SU-DHL-6 (cell line): ENCODE results near the gene OPN3.

Experiments used
- H2AFZ ChIP-seq: fragments of 200-600 bp; sonication (generic); 2 replicates; pipeline ENCODE4 v1.6.1; 2014; ENCODE audit warnings: low read depth, mild to moderate bottlenecking, moderate library complexity, mixed read lengths, antibody characterized with exemption, low read length; ENCODE audit not compliant: severe bottlenecking
- H3F3A ChIP-seq: fragments of 200-600 bp; shearing (Covaris generic); 2 replicates; pipeline ENCODE4 v1.6.0; 2016; ENCODE audit warnings: antibody characterized with exemption, mild to moderate bottlenecking; ENCODE audit not compliant: insufficient read depth
- H3K27ac ChIP-seq: fragments of 200-600 bp; sonication (generic); 2 replicates; pipeline ENCODE4 v1.5.1; 2016; ENCODE audit warnings: low read depth, mild to moderate bottlenecking, low read length, moderate library complexity, mixed read lengths
- H3K27me3 ChIP-seq: fragments of 200-600 bp; sonication (generic), shearing (Covaris generic); 2 replicates; pipeline ENCODE4 v1.6.0; 2014; ENCODE audit warnings: mild to moderate bottlenecking, low read length
- H3K36me3 ChIP-seq: fragments of 200-600 bp; sonication (generic); 2 replicates; pipeline ENCODE4 v1.6.1; 2014; ENCODE audit warnings: mild to moderate bottlenecking, low read length, mixed read lengths
- H3K4me2 ChIP-seq: fragments of 300-600, 200-600 bp; shearing (Covaris generic), sonication (generic); 2 replicates; pipeline ENCODE4 v1.6.0; 2014; ENCODE audit warnings: low read length, low read depth, mild to moderate bottlenecking; ENCODE audit not compliant: poor library complexity, severe bottlenecking
- H3K4me3 ChIP-seq: fragments of 200-600 bp; sonication (generic); 2 replicates; pipeline ENCODE4 v1.5.1; 2014; ENCODE audit warnings: antibody characterized with exemption, low read length, mild to moderate bottlenecking, mixed read lengths; ENCODE audit not compliant: insufficient read depth, poor library complexity, severe bottlenecking
- H3K79me2 ChIP-seq: fragments of 200-600 bp; sonication (generic); 2 replicates; pipeline ENCODE4 v1.6.1; 2014; ENCODE audit warnings: mild to moderate bottlenecking, low read length, moderate library complexity; ENCODE audit not compliant: insufficient read depth
- H3K9ac ChIP-seq: fragments of 200-600 bp; sonication (generic); 2 replicates; pipeline ENCODE4 v1.7.0; 2014; ENCODE audit warnings: mild to moderate bottlenecking, low read length
- H3K9me2 ChIP-seq: fragments of 200-600 bp; sonication (generic); replicated peaks from 2 replicates; pipeline ENCODE4 v1.6.1; 2014; ENCODE audit warnings: low read length; ENCODE audit not compliant: insufficient read depth
- H3K9me3 ChIP-seq: fragments of 200-600 bp; sonication (generic); 2 replicates; pipeline ENCODE4 v1.6.1; 2014; ENCODE audit warnings: low read length, mixed read lengths; ENCODE audit not compliant: insufficient read depth
- H4K20me1 ChIP-seq: fragments of 200-600 bp; sonication (generic); 2 replicates; pipeline ENCODE4 v1.6.1; 2014; ENCODE audit warnings: low read depth, mild to moderate bottlenecking, antibody characterized with exemption, low read length, moderate library complexity, mixed read lengths
- CTCF ChIP-seq: fragments of 200-600 bp; sonication (generic); IDR thresholded peaks from one replicate; pipeline ENCODE4 v1.5.1; 2017; ENCODE audit warnings: antibody characterized with exemption, mild to moderate bottlenecking, low read length, moderate library complexity; ENCODE audit not compliant: insufficient read depth, poor library complexity, severe bottlenecking
- EZH2phosphoT487 ChIP-seq: fragments of 200-600 bp; sonication (generic), shearing (Covaris generic); conservative IDR thresholded peaks from 2 replicates; pipeline ENCODE4 v1.6.1; 2018; ENCODE audit warnings: mild to moderate bottlenecking, antibody characterized with exemption, low read length, moderate library complexity, mixed read lengths

The OPN3 gene

GRCh38 chr1:241658081-241658793 is 18.1 kb upstream of the OPN3 start:
- no peaks in the 10 kb centered on the region for H3K9me3 ChIP-seq
- H3K9ac ChIP-seq, result no peak overlapping the region
- H3K36me3 ChIP-seq, result no peaks in the 10 kb centered on the region
- TF ChIP-seq EZH2phosphoT487 (no peak), CTCF (no peak)
- H3K4me3 ChIP-seq, result no peak overlapping the region
- H3K27me3 ChIP-seq, result no peaks in the 10 kb centered on the region
- H3F3A ChIP-seq, result no peaks in the 10 kb centered on the region
- H3K27ac ChIP-seq, result no peak overlapping the region
- H2AFZ ChIP-seq, result no peak overlapping the region
- no peaks in the 10 kb centered on the region for H4K20me1 ChIP-seq
- no peaks in the 10 kb centered on the region for H3K9me2 ChIP-seq
- no peak overlapping the region for H3K4me2 ChIP-seq
- H3K79me2 ChIP-seq, result no peaks in the 10 kb centered on the region

DNA sequence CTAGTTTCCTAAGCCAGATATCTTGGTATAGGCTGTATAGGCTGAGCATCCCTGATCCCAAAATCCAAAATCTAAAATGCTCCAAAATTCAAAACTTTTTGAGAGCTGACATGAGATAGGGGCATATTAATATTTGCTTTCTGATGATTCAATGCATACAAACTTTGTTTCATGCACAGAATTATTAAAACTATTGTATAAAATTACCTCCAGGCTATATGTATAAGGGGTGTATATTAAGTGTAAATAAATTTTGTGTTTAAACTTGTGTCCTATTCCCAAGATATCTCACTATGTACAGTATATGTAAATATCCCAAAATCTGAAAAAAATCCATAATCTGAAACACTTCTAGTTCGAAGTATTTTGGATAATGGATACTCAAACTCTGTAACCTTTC is 14.5 kb upstream of the OPN3 start:
- Histone ChIP-seq H3K4me2 (no peak overlapping the region), H2AFZ (no peak overlapping the region)

GRCh38 chr1:241654019-241654418 is 13.8 kb upstream of the OPN3 start:
- Histone ChIP-seq H3K4me2 (no peak overlapping the region), H3K4me3 (no peak overlapping the region), H3K27me3 (no peaks in the 10 kb centered on the region), H3K9ac (no peak overlapping the region), H3K27ac (no peak overlapping the region), H4K20me1 (no peaks in the 10 kb centered on the region), H3K9me3 (no peaks in the 10 kb centered on the region), H2AFZ (no peak overlapping the region), H3K9me2 (no peaks in the 10 kb centered on the region), H3K36me3 (no peaks in the 10 kb centered on the region), H3K79me2 (no peaks in the 10 kb centered on the region), H3F3A (no peaks in the 10 kb centered on the region)
- TF ChIP-seq CTCF (no peak), EZH2phosphoT487 (no peak)

More for the DNA sequence above, 14.5 kb upstream of the OPN3 start:
- Histone ChIP-seq H4K20me1 (no peaks in the 10 kb centered on the region), H3K79me2 (no peaks in the 10 kb centered on the region), H3K36me3 (no peaks in the 10 kb centered on the region), H3F3A (no peaks in the 10 kb centered on the region), H3K9ac (no peak overlapping the region), H3K9me3 (no peaks in the 10 kb centered on the region), H3K27me3 (no peaks in the 10 kb centered on the region), H3K27ac (no peak overlapping the region), H3K4me3 (no peak overlapping the region), H3K9me2 (no peaks in the 10 kb centered on the region)
- TF ChIP-seq CTCF (no peak), EZH2phosphoT487 (no peak)
